ENCODE measurements around the gene ANKRD63. TPM values are rescaled to one million over a fixed set of nuclear protein-coding genes. Genes with fewer than 3 reads are reported as not detected.

The ANKRD63 gene
- total RNA-seq, 1 experiment from 2014 or later: 1.2 TPM

- Histone ChIP-seq H3K9ac (ENCODE audit: low read length) (no peak overlapping the region), H3K9me2 (replicated peaks; ENCODE audit: low read length) (no peaks in the 10 kb centered on the region), H3K79me2 (ENCODE audit: low read length) (no peaks in the 10 kb centered on the region), H3K4me1 (ENCODE audit: insufficient read depth, low read length) (no peaks in the 10 kb centered on the region), H3K27me3 (ENCODE audit: low read length) (no peaks in the 10 kb centered on the region), H3K9me3 (ENCODE audit: low read length) (no peaks in the 10 kb centered on the region), H3K4me3 (ENCODE audit: low read length) (no peak overlapping the region), H2AFZ (ENCODE audit: low read length) (no peak overlapping the region), H4K20me1 (ENCODE audit: low read length) (no peaks in the 10 kb centered on the region), H3K4me2 (ENCODE audit: low read length) (no peak overlapping the region), H3F3A (ENCODE audit: low read length, unreplicated experiment) (no peaks in the 10 kb centered on the region), H3K36me3 (ENCODE audit: low read depth, low read length) (no peaks in the 10 kb centered on the region), H3K27ac (ENCODE audit: low read length) (no peak overlapping the region)
- intact Hi-C loops (cut with micrococcal nuclease): no loop called here
- CTCF ChIA-PET: interaction anchor here (1.1 kb wide), 1 partner anchor 21 kb away, joined by 3 read pairs; no protein-coding TSS in a partner anchor
- POLR2A ChIA-PET (ENCODE audit: unreplicated experiment): no interaction called here
- no peak for DNase-seq
- BruUV-seq (replicated peaks): no TSS peak
- ATAC-seq: no peak
- TF ChIP-seq EZH2 (IDR thresholded peaks at IDR 0.05; ENCODE audit: low read length, unreplicated experiment): no peak
- no peak for TF ChIP-seq EZH2phosphoT487 (IDR thresholded peaks at IDR 0.05; ENCODE audit: borderline replicate concordance, low read length)
- TF ChIP-seq CTCF (conservative IDR thresholded peaks at IDR 0.05; ENCODE audit: low read depth, low read length): no peak
These were observed 17.5 kb upstream of the ANKRD63 start for GRCh38 chr15:40300367-40300766.

- Histone ChIP-seq H3K4me1 (ENCODE audit: insufficient read depth, low read length) (no peaks in the 10 kb centered on the region), H3K9ac (ENCODE audit: low read length) (no peak overlapping the region), H3F3A (ENCODE audit: low read length, unreplicated experiment) (no peaks in the 10 kb centered on the region), H2AFZ (ENCODE audit: low read length) (no peak overlapping the region), H3K4me3 (ENCODE audit: low read length) (no peak overlapping the region), H3K79me2 (ENCODE audit: low read length) (no peaks in the 10 kb centered on the region), H3K9me2 (replicated peaks; ENCODE audit: low read length) (no peaks in the 10 kb centered on the region), H3K27me3 (ENCODE audit: low read length) (no peaks in the 10 kb centered on the region), H3K36me3 (ENCODE audit: low read depth, low read length) (no peaks in the 10 kb centered on the region), H3K27ac (ENCODE audit: low read length) (no peak overlapping the region), H3K4me2 (ENCODE audit: low read length) (no peak overlapping the region), H4K20me1 (ENCODE audit: low read length) (no peaks in the 10 kb centered on the region), H3K9me3 (ENCODE audit: low read length) (no peaks in the 10 kb centered on the region)
- intact Hi-C loops (cut with micrococcal nuclease): no loop called here
- no peak for TF ChIP-seq CTCF (conservative IDR thresholded peaks at IDR 0.05; ENCODE audit: low read depth, low read length)
- TF ChIP-seq EZH2phosphoT487 (IDR thresholded peaks at IDR 0.05; ENCODE audit: borderline replicate concordance, low read length): no peak
- TF ChIP-seq EZH2 (IDR thresholded peaks at IDR 0.05; ENCODE audit: low read length, unreplicated experiment): no peak
- ChIA-PET POLR2A (ENCODE audit: unreplicated experiment) (no interaction called here), CTCF (interaction anchor here (0.6 kb wide), 1 partner anchor 23 kb away, joined by 3 read pairs; no protein-coding TSS in a partner anchor)
- BruUV-seq (replicated peaks): no TSS peak
- no peak for ATAC-seq
- DNase-seq: no peak
These were observed 15.5 kb upstream of the ANKRD63 start for GRCh38 chr15:40298216-40298935.

- Histone ChIP-seq H3K9me3 (ENCODE audit: low read length) (no peaks in the 10 kb centered on the region), H3K36me3 (ENCODE audit: low read depth, low read length) (no peaks in the 10 kb centered on the region), H3K27me3 (ENCODE audit: low read length) (no peaks in the 10 kb centered on the region), H3F3A (ENCODE audit: low read length, unreplicated experiment) (no peaks in the 10 kb centered on the region), H3K4me3 (ENCODE audit: low read length) (no peak overlapping the region), H2AFZ (ENCODE audit: low read length) (no peak overlapping the region), H4K20me1 (ENCODE audit: low read length) (no peaks in the 10 kb centered on the region), H3K79me2 (ENCODE audit: low read length) (no peaks in the 10 kb centered on the region), H3K9me2 (replicated peaks; ENCODE audit: low read length) (no peaks in the 10 kb centered on the region), H3K4me2 (ENCODE audit: low read length) (no peak overlapping the region), H3K9ac (ENCODE audit: low read length) (no peak overlapping the region), H3K4me1 (ENCODE audit: insufficient read depth, low read length) (no peaks in the 10 kb centered on the region), H3K27ac (ENCODE audit: low read length) (no peak overlapping the region)
- intact Hi-C loops (cut with micrococcal nuclease): no loop called here
- no peak for TF ChIP-seq EZH2 (IDR thresholded peaks at IDR 0.05; ENCODE audit: low read length, unreplicated experiment)
- no peak for TF ChIP-seq CTCF (conservative IDR thresholded peaks at IDR 0.05; ENCODE audit: low read depth, low read length)
- no peak for TF ChIP-seq EZH2phosphoT487 (IDR thresholded peaks at IDR 0.05; ENCODE audit: borderline replicate concordance, low read length)
- CTCF ChIA-PET: no interaction called here
- BruUV-seq (replicated peaks): no TSS peak
- DNase-seq: no peak
- ATAC-seq: no peak
- POLR2A ChIA-PET (ENCODE audit: unreplicated experiment): no interaction called here
These were observed 14.5 kb upstream of the ANKRD63 start for GRCh38 chr15:40297356-40297755.
